ENCODE measurements around the gene PPP4R1. TPM values are rescaled to one million over a fixed set of nuclear protein-coding genes. Genes with fewer than 3 reads are reported as not detected.
A peak's percentile ranks its signal among the peaks of the same experiment; 100 is the strongest.

Gene PPP4R1
- total RNA-seq, 1 experiment from 2014 or later, result 66.7 TPM

DNA sequence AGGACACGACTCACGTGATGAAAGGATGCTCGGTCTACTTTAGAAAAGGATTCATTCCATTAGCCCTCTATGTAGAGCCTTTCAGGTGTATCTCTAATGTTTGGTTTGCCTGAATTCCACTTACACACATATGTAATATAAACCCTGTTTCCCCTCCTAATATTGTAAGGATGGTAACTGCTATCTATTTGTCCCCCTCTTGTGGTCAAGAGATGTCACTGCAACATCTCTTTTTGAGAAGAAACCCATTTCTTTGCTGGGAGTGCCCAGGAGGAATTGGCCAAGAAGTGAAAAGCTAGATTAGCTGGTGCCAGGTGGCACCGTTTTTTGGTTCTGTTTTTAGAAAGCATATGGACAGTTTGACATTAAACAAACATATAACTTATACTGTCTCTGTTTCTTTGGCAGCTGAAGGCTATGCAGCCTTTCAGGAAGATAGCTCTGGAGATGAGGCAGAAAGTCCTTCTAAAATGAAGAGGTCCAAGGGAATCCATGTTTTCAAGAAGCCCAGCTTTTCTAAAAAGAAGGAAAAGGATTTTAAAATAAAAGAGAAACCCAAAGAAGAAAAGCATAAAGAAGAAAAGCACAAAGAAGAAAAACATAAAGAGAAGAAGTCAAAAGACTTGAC lies 97.8 kb downstream of the PPP4R1 start:
- DNase-seq (ENCODE audit: low read depth, low spot score) (peak; percentile 8), ATAC-seq (peak; percentile 69)
- Histone ChIP-seq H3K79me2 (ENCODE audit: insufficient read depth, low read length) (peaks cover 22% of the 10 kb centered on the region), H3K27ac (ENCODE audit: low read depth, low read length) (no peak overlapping the region), H3K4me3 (replicated peaks in 1 of 2; ENCODE audit: low read depth in 1 of 2, low read length in 2 of 2) (no peak overlapping the region), H3K9ac (ENCODE audit: low read length) (no peak overlapping the region), H3K9me3 (ENCODE audit: control insufficient read depth in 1 of 2, insufficient read depth in 1 of 2, low read depth in 1 of 2, low read length in 2 of 2) (no peaks in the 10 kb centered on the region), H2AFZ (ENCODE audit: low read depth, low read length, poor library complexity, severe bottlenecking) (no peak overlapping the region), H3K36me3 (ENCODE audit: control insufficient read depth in 1 of 2, insufficient read depth in 2 of 2, low read length in 2 of 2) (peaks cover 2 to 3% of the 10 kb centered on the region in 2 experiments; a peak in 2 of 4 replicates), H3K27me3 (ENCODE audit: insufficient read depth, low read length) (no peaks in the 10 kb centered on the region), H3K4me2 (ENCODE audit: low read length) (no peak overlapping the region), H3K4me1 (ENCODE audit: control insufficient read depth in 1 of 2, insufficient read depth in 2 of 2, low read length in 2 of 2) (peaks cover 4 to 7% of the 10 kb centered on the region in 2 experiments; a peak in 3 of 4 replicates), H4K20me1 (ENCODE audit: insufficient read depth) (no peaks in the 10 kb centered on the region), H3K9me2 (ENCODE audit: insufficient read depth) (no peaks in the 10 kb centered on the region)
- intact Hi-C loops (cut with micrococcal nuclease), result loop anchor here (1.0 to 10.0 kb wide), 6 partner anchors 150 to 522 kb away; no protein-coding TSS in a partner anchor
- RAD21 ChIA-PET (ENCODE audit: low non-redundant PET in 1 of 2, low total read pairs in 2 of 2, uncharacterized antibody in 2 of 2, unreplicated experiment in 2 of 2), result no interaction called here
- TF ChIP-seq POLR2AphosphoS5 (IDR thresholded peaks at IDR 0.05; ENCODE audit: low read depth, low read length), result no peak
- TF ChIP-seq, protein P1, sequence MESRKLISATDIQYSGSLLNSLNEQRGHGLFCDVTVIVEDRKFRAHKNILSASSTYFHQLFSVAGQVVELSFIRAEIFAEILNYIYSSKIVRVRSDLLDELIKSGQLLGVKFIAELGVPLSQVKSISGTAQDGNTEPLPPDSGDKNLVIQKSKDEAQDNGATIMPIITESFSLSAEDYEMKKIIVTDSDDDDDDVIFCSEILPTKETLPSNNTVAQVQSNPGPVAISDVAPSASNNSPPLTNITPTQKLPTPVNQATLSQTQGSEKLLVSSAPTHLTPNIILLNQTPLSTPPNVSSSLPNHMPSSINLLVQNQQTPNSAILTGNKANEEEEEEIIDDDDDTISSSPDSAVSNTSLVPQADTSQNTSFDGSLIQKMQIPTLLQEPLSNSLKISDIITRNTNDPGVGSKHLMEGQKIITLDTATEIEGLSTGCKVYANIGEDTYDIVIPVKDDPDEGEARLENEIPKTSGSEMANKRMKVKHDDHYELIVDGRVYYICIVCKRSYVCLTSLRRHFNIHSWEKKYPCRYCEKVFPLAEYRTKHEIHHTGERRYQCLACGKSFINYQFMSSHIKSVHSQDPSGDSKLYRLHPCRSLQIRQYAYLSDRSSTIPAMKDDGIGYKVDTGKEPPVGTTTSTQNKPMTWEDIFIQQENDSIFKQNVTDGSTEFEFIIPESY (IDR thresholded peaks at IDR 0.05; ENCODE audit: extremely low read depth, insufficient replicate concordance, low read length), result no peak
- TF ChIP-seq, protein P2, sequence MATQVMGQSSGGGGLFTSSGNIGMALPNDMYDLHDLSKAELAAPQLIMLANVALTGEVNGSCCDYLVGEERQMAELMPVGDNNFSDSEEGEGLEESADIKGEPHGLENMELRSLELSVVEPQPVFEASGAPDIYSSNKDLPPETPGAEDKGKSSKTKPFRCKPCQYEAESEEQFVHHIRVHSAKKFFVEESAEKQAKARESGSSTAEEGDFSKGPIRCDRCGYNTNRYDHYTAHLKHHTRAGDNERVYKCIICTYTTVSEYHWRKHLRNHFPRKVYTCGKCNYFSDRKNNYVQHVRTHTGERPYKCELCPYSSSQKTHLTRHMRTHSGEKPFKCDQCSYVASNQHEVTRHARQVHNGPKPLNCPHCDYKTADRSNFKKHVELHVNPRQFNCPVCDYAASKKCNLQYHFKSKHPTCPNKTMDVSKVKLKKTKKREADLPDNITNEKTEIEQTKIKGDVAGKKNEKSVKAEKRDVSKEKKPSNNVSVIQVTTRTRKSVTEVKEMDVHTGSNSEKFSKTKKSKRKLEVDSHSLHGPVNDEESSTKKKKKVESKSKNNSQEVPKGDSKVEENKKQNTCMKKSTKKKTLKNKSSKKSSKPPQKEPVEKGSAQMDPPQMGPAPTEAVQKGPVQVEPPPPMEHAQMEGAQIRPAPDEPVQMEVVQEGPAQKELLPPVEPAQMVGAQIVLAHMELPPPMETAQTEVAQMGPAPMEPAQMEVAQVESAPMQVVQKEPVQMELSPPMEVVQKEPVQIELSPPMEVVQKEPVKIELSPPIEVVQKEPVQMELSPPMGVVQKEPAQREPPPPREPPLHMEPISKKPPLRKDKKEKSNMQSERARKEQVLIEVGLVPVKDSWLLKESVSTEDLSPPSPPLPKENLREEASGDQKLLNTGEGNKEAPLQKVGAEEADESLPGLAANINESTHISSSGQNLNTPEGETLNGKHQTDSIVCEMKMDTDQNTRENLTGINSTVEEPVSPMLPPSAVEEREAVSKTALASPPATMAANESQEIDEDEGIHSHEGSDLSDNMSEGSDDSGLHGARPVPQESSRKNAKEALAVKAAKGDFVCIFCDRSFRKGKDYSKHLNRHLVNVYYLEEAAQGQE (IDR thresholded peaks at IDR 0.05; ENCODE audit: low read depth), result no peak
- no peak for TF ChIP-seq EGR1 (IDR thresholded peaks at IDR 0.05; ENCODE audit: low read depth)
- TF ChIP-seq, protein P3, sequence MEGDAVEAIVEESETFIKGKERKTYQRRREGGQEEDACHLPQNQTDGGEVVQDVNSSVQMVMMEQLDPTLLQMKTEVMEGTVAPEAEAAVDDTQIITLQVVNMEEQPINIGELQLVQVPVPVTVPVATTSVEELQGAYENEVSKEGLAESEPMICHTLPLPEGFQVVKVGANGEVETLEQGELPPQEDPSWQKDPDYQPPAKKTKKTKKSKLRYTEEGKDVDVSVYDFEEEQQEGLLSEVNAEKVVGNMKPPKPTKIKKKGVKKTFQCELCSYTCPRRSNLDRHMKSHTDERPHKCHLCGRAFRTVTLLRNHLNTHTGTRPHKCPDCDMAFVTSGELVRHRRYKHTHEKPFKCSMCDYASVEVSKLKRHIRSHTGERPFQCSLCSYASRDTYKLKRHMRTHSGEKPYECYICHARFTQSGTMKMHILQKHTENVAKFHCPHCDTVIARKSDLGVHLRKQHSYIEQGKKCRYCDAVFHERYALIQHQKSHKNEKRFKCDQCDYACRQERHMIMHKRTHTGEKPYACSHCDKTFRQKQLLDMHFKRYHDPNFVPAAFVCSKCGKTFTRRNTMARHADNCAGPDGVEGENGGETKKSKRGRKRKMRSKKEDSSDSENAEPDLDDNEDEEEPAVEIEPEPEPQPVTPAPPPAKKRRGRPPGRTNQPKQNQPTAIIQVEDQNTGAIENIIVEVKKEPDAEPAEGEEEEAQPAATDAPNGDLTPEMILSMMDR (IDR thresholded peaks at IDR 0.05 in 2 of 3, conservative IDR thresholded peaks at IDR 0.05 in 1 of 3; ENCODE audit: borderline replicate concordance in 1 of 3, insufficient read depth in 1 of 3, low read depth in 2 of 3, low read length in 2 of 3), result peak; percentile 65 to 95 (median 85); a peak in 5 of 6 replicates
- peak; percentile 89 for TF ChIP-seq RAD21 (IDR thresholded peaks at IDR 0.05; ENCODE audit: low read depth)
- CTCF ChIA-PET, result interaction anchor here (0.7 to 1.1 kb wide), 4 partner anchors 37 to 443 kb away, joined by 3 to 7 read pairs (median 3); partner anchors contain the start of gene TWSG1
- POLR2A ChIA-PET, result no interaction called here
- no TSS peak for BruUV-seq (replicated peaks)

Data from HCT116 (cell line).